Loucy (cell line): ENCODE measurements around the gene ETS1.

Experiments used
- H2AFZ ChIP-seq: fragments of 200-600 bp; sonication (generic); 2 replicates; pipeline ENCODE4 v1.6.0; 2016; ENCODE audit warnings: antibody characterized with exemption, mild to moderate bottlenecking, low read length, moderate library complexity
- H3F3A ChIP-seq: fragments of 200-600 bp; 2 replicates; pipeline ENCODE4 v1.6.0; 2016; ENCODE audit warnings: antibody characterized with exemption, low read depth, mild to moderate bottlenecking
- H3K27me3 ChIP-seq: fragments of 200-600 bp; sonication (generic); 2 replicates; pipeline ENCODE4 v1.6.1; 2014; ENCODE audit warnings: low read length, mild to moderate bottlenecking; ENCODE audit not compliant: insufficient read depth, poor library complexity, severe bottlenecking
- H3K36me3 ChIP-seq: fragments of 200-600 bp; sonication (generic); 2 replicates; pipeline ENCODE4 v1.6.1; 2016; ENCODE audit warnings: low read length; ENCODE audit not compliant: insufficient read depth
- H3K4me1 ChIP-seq: fragments of 200-600 bp; sonication (generic); 2 replicates; pipeline ENCODE4 v1.5.1; 2014; ENCODE audit warnings: low read length, mild to moderate bottlenecking; ENCODE audit not compliant: insufficient read depth, poor library complexity, severe bottlenecking
- H3K4me2 ChIP-seq: fragments of 200-600 bp; sonication (generic); 2 replicates; pipeline ENCODE4 v1.6.0; 2014; ENCODE audit warnings: antibody characterized with exemption, low read length, low read depth, mild to moderate bottlenecking; ENCODE audit not compliant: poor library complexity, severe bottlenecking
- H3K4me3 ChIP-seq: fragments of 200-600 bp; sonication (generic); 2 replicates; pipeline ENCODE4 v1.5.1; 2014; ENCODE audit warnings: low read length, mild to moderate bottlenecking, mixed read lengths; ENCODE audit not compliant: poor library complexity, severe bottlenecking
- H3K79me2 ChIP-seq: fragments of 200-600 bp; sonication (generic); 2 replicates; pipeline ENCODE4 v1.6.1; 2014; ENCODE audit warnings: low read length; ENCODE audit not compliant: insufficient read depth
- H3K9ac ChIP-seq: fragments of 200-600 bp; sonication (generic); 2 replicates; pipeline ENCODE4 v1.6.0; 2014; ENCODE audit warnings: mild to moderate bottlenecking, low read depth, low read length, moderate library complexity; ENCODE audit not compliant: poor library complexity, severe bottlenecking
- H3K9me2 ChIP-seq: fragments of 200-600 bp; sonication (generic); replicated peaks from 2 replicates; pipeline ENCODE4 v1.6.1; 2016; ENCODE audit warnings: low read depth, low read length, mixed read lengths
- H3K9me3 ChIP-seq: fragments of 200-600 bp; sonication (generic); 2 replicates; pipeline ENCODE4 v1.6.1; 2014; ENCODE audit warnings: mild to moderate bottlenecking, antibody characterized with exemption, low read length, low read depth; ENCODE audit not compliant: insufficient read depth
- H4K20me1 ChIP-seq: fragments of 200-600 bp; sonication (generic); 2 replicates; pipeline ENCODE4 v1.6.0; 2014; ENCODE audit warnings: antibody characterized with exemption, low read length, mild to moderate bottlenecking; ENCODE audit not compliant: insufficient read depth, poor library complexity, severe bottlenecking
- EZH2phosphoT487 ChIP-seq: fragments of 200-600 bp; IDR thresholded peaks from 2 replicates; pipeline ENCODE4 v1.6.1; 2018; ENCODE audit warnings: antibody characterized with exemption, mild to moderate bottlenecking, moderate library complexity, borderline replicate concordance
- TF ChIP-seq, protein P1 (sequence below): fragments of 200-600 bp; sonication (generic); conservative IDR thresholded peaks from 2 replicates; pipeline ENCODE4 v1.5.1; 2014; ENCODE audit warnings: mild to moderate bottlenecking, antibody characterized with exemption, low read length

Gene ETS1

DNA sequence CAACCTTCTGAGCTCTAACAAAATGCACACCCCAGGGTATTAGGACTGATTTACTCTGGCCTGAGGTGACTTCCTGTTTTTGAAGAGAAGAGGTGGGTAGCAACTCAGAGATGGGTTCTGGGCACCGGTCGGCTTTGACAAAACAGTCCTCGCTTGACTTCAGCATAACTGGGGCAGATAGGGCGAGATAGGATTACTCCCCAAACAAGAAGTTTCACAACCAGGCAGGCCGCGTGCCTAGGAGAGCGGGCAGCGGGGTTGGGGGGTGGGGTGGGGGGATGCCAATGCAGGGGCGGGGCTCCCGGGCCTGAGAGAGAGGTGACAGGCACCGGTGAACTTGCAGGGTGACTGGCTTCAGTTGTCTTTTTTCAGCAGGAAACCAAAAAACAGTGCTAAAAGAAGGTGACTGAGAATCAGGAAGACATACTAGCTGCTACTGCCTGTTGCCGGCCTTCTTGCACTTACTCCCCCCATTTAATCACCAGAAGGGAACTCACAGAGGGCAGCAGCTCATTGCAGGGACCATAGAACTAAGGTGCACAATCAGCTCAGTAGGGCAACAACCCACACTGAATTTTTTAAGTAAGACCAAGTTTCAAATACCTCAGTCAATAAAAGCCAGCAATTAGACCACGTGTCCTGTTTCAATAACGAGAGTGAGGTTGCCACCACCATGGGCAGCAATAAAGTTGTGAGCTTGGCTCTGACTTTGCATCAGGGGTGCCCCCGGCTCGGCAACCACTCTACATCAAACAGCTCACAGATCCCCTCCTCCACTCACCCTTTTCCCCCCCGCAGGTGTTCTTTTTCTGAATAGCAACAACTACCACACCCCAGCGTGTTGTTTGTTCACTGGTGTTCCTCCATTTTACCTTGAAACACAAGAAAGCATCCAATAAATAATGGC, 37.2 kb upstream of the ETS1 start:
- H3K27me3 ChIP-seq, result no peaks in the 10 kb centered on the region
- H2AFZ ChIP-seq, result peak overlapping the region; percentile 63
- no peaks in the 10 kb centered on the region for H3K79me2 ChIP-seq
- no peaks in the 10 kb centered on the region for H3K9me2 ChIP-seq
- no peaks in the 10 kb centered on the region for H3F3A ChIP-seq
- H4K20me1 ChIP-seq, result no peaks in the 10 kb centered on the region
- H3K4me2 ChIP-seq, result peak overlapping the region; percentile 35
- H3K4me3 ChIP-seq, result no peak overlapping the region
- H3K9ac ChIP-seq, result peak overlapping the region; percentile 6
- TF ChIP-seq, protein P1, sequence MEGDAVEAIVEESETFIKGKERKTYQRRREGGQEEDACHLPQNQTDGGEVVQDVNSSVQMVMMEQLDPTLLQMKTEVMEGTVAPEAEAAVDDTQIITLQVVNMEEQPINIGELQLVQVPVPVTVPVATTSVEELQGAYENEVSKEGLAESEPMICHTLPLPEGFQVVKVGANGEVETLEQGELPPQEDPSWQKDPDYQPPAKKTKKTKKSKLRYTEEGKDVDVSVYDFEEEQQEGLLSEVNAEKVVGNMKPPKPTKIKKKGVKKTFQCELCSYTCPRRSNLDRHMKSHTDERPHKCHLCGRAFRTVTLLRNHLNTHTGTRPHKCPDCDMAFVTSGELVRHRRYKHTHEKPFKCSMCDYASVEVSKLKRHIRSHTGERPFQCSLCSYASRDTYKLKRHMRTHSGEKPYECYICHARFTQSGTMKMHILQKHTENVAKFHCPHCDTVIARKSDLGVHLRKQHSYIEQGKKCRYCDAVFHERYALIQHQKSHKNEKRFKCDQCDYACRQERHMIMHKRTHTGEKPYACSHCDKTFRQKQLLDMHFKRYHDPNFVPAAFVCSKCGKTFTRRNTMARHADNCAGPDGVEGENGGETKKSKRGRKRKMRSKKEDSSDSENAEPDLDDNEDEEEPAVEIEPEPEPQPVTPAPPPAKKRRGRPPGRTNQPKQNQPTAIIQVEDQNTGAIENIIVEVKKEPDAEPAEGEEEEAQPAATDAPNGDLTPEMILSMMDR, result no peak
- TF ChIP-seq EZH2phosphoT487, result no peak
- peaks cover 40% of the 10 kb centered on the region for H3K4me1 ChIP-seq
- no peaks in the 10 kb centered on the region for H3K36me3 ChIP-seq
- no peaks in the 10 kb centered on the region for H3K9me3 ChIP-seq

DNA sequence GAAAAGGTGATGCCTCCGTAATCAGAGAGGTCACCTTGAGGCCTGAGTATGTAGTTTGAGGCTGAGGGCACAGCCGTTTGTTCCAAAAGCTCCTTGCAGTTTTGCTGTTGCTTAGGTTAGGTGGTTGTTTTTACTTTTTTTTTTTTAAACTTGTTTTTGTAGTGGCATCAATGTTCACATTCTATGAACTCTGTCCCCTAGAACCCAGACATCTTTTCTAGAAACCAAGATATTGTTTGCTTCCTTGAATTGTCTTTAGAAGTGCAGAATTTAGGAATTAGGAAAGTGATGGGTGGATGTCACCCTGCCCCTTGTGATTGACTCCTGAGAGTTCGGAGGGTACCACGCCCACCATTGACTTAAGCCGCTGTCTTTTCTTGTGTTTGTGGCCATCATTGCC, 35.7 kb upstream of the ETS1 start:
- no peaks in the 10 kb centered on the region for H3F3A ChIP-seq
- TF ChIP-seq EZH2phosphoT487, result no peak
- TF ChIP-seq, protein P1, result no peak
- H3K4me1 ChIP-seq, result peaks cover 37% of the 10 kb centered on the region
- no peak overlapping the region for H2AFZ ChIP-seq
- no peak overlapping the region for H3K9ac ChIP-seq
- no peaks in the 10 kb centered on the region for H3K27me3 ChIP-seq
- no peak overlapping the region for H3K4me3 ChIP-seq
- H3K4me2 ChIP-seq, result no peak overlapping the region
- H3K79me2 ChIP-seq, result no peaks in the 10 kb centered on the region
- H3K9me2 ChIP-seq, result no peaks in the 10 kb centered on the region
- H3K36me3 ChIP-seq, result no peaks in the 10 kb centered on the region
- H4K20me1 ChIP-seq, result no peaks in the 10 kb centered on the region
- H3K9me3 ChIP-seq, result no peaks in the 10 kb centered on the region

DNA sequence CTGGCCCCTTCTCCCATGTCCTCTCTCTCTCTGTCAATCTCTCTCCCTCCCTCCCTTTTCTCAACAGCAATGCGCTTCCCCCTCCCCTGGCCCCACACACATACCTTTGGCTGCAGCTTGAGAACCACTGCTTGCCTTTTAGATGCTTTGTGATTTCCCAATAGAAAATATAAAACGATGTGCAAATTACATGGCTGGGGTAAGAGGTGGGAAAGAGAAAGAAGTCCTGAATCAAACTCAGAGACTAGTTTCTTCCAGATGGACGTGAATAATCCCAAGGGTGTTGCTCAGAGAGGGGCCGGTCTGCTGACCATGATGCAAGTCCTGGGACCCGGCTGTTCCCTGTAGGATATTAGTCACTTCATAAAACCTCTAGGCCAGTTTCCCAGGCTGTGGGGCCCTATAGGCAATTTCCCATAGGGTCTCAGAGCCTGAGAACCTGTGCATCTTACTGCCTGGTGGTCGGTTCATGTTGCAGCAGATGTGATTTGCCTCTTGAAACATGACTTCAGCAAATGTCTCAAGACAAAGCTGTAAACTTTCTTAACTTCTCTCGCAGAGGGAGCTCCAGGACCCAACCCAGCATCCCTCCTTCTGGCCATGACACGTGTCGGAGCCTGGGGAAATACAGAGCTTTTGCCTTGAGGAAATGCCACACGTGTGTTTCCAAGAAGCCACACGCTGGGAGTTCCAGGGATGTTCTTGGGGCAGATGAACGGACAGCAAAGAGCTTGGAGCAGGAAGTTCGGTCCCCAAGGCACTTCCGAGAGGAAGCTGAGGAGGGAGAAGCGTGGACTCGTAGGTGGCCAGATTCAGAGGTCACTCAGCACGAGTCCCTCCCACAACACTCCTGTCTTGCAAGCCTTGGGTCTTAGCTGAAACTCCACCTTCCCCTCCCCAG, 34.5 kb upstream of the ETS1 start:
- Histone ChIP-seq H3K27me3 (no peaks in the 10 kb centered on the region), H3K4me1 (peaks cover 33% of the 10 kb centered on the region), H3F3A (no peaks in the 10 kb centered on the region), H3K79me2 (no peaks in the 10 kb centered on the region), H3K36me3 (no peaks in the 10 kb centered on the region), H3K4me2 (no peak overlapping the region), H3K9me2 (no peaks in the 10 kb centered on the region), H2AFZ (no peak overlapping the region), H3K4me3 (no peak overlapping the region), H3K9me3 (no peaks in the 10 kb centered on the region), H3K9ac (no peak overlapping the region), H4K20me1 (no peaks in the 10 kb centered on the region)
- TF ChIP-seq EZH2phosphoT487, result no peak
- TF ChIP-seq, protein P1, result no peak
